ENCODE results near the gene COPZ1. TPM values are rescaled to one million over a fixed set of nuclear protein-coding genes. Genes with fewer than 3 reads are reported as not detected.
A peak's percentile ranks its signal among the peaks of the same experiment; 100 is the strongest.

Gene COPZ1
- total and polyA plus RNA-seq, 9 of the 15 experiments (the other 6 are each of a cell fraction or from before 2014, with no cell fraction given): 137 to 487 (median 233) TPM

- peak; percentile 90 for TF ChIP-seq VEZF1 (CRISPR knock-in tag; IDR thresholded peaks at IDR 0.05)
- TF ChIP-seq ZNF707 (CRISPR knock-in tag; conservative IDR thresholded peaks at IDR 0.05): no peak
- TF ChIP-seq ZNF175 (CRISPR knock-in tag; IDR thresholded peaks at IDR 0.05; ENCODE audit: low read depth): no peak
- TF ChIP-seq ZNF212 (CRISPR knock-in tag; IDR thresholded peaks at IDR 0.05): no peak
- TF ChIP-seq POLR2G (IDR thresholded peaks at IDR 0.05; ENCODE audit: low read depth, low read length): peak; percentile 22; the same call in 1 of the 2 replicates
- TF ChIP-seq CTCF (IDR thresholded peaks at IDR 0.05 in 2 of 3, conservative IDR thresholded peaks at IDR 0.05 in 1 of 3; ENCODE audit: insufficient read depth in 2 of 3, low read depth in 1 of 3, low read length in 3 of 3): peak; percentile 92 to 96 (median 93)
- no peak for TF ChIP-seq KHSRP (IDR thresholded peaks at IDR 0.05)
- TF ChIP-seq TEAD4 (IDR thresholded peaks at IDR 0.05; ENCODE audit: low read length): peak; percentile 45; the same call in 1 of the 2 replicates
- no peak for TF ChIP-seq TEAD4 (CRISPR knock-in tag; IDR thresholded peaks at IDR 0.05; ENCODE audit: borderline replicate concordance)
- no peak for TF ChIP-seq ZNF518B (CRISPR knock-in tag; IDR thresholded peaks at IDR 0.05)
- TF ChIP-seq TSHZ1 (CRISPR knock-in tag; IDR thresholded peaks at IDR 0.05): no peak
- no peak for TF ChIP-seq MAFF (IDR thresholded peaks at IDR 0.05; ENCODE audit: low read length)
- no peak for TF ChIP-seq PHF8 (IDR thresholded peaks at IDR 0.05; ENCODE audit: borderline replicate concordance, low read length)
- TF ChIP-seq MAZ (CRISPR knock-in tag; conservative IDR thresholded peaks at IDR 0.05 in 1 of 2, IDR thresholded peaks at IDR 0.05 in 1 of 2): peak; percentile 75 to 78
These were observed 30.6 kb upstream of the COPZ1 start (continued) for GRCh38 chr12:54294152-54294952.
